HFFc6 (cell line): ENCODE results near the gene CRB2. TPM values are rescaled to one million over a fixed set of nuclear protein-coding genes. Genes with fewer than 3 reads are reported as not detected.

ENCODE experiments used
- DNase-seq: peaks from one replicate; pipeline ENCODE4 v3.0.0-alpha.2; 2018
- H3K27ac Mint-ChIP-seq: 2 replicates; pipeline ENCODE4 v1.8.0; 2020; ENCODE audit warnings: mild to moderate bottlenecking, mixed read lengths
- H3K27me3 Mint-ChIP-seq: 2 replicates; pipeline ENCODE4 v1.8.0; 2021; ENCODE audit warnings: mild to moderate bottlenecking, moderate library complexity, mixed read lengths; ENCODE audit not compliant: insufficient read depth
- H3K36me3 Mint-ChIP-seq: 2 replicates; pipeline ENCODE4 v1.8.0; 2021; ENCODE audit warnings: low read depth, mixed read lengths
- H3K4me1 Mint-ChIP-seq: 2 replicates; pipeline ENCODE4 v1.8.0; 2020; ENCODE audit warnings: low read depth, mixed read lengths
- H3K4me3 Mint-ChIP-seq: 2 replicates; pipeline ENCODE4 v1.8.0; 2020; ENCODE audit warnings: mild to moderate bottlenecking, moderate library complexity, mixed read lengths
- H3K9me3 Mint-ChIP-seq: 2 replicates; pipeline ENCODE4 v1.8.0; 2020; ENCODE audit warnings: mild to moderate bottlenecking, mixed read lengths
- long read RNA-seq: library from polyadenylated mRNA; unstranded; transcript quantifications from one replicate; pipeline ENCODE4 v2.0.0, GENCODE V29; 2019
- total RNA-seq, 6 experiments: library from RNA; stranded (reverse); fragmentation: NEBNext Ultra II Directional; extraction: Animal tissue kit (Norgen Biotek cat#: 25700); gene quantifications; 2 replicates in 1 of 6; 3 replicates in 5 of 6; pipeline ENCODE4 v1.2.3, GENCODE V29; 2021
- TF ChIP-seq, protein P1 (sequence below): fragments of 200-600 bp; sonication (generic); IDR thresholded peaks from 2 replicates; pipeline ENCODE4 v1.5.0; 2021; ENCODE audit warnings: antibody characterized with exemption, mild to moderate bottlenecking

The CRB2 gene
- not detected for total RNA-seq
- long read RNA-seq: 0 reads

DNA sequence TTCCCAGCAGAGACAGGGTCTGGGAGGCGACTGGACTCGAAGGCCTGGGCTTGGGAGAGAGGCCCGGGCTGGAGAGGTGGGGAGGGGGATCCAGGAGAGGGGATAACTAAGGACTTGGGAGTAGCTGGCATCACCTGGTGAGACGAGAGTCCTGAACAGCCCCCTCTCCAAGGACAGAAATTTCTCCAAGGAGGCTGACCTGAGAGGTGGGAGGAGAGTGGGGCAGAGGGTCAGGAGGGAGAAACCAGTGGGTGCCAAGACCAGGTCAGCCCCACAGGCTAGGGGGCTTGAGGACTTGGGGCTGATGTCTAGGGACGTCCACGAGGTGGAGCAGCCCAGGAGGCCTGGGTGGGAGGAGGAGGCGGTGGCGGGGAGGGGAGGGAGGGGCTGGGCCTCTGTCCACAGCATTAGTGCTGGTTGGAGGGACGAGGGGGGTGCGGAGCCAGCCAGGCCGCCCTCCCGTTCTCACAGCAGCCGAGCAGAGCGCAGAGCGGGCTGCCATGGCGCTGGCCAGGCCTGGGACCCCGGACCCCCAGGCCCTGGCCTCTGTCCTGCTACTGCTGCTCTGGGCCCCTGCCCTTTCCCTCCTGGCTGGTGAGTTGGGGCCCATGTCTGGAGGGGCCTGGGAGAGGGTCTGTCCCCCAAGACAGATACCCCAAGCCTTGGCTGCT is at the start of gene CRB2:
Gene CRB2, plus strand, starts transcription at position 437 of the 671 bp plus-strand sequence. Its CDS starts 64 bp downstream, at position 501.
- no peak within 1 kb of the TSS for H3K4me3 Mint-ChIP-seq
- TF ChIP-seq, protein P1, sequence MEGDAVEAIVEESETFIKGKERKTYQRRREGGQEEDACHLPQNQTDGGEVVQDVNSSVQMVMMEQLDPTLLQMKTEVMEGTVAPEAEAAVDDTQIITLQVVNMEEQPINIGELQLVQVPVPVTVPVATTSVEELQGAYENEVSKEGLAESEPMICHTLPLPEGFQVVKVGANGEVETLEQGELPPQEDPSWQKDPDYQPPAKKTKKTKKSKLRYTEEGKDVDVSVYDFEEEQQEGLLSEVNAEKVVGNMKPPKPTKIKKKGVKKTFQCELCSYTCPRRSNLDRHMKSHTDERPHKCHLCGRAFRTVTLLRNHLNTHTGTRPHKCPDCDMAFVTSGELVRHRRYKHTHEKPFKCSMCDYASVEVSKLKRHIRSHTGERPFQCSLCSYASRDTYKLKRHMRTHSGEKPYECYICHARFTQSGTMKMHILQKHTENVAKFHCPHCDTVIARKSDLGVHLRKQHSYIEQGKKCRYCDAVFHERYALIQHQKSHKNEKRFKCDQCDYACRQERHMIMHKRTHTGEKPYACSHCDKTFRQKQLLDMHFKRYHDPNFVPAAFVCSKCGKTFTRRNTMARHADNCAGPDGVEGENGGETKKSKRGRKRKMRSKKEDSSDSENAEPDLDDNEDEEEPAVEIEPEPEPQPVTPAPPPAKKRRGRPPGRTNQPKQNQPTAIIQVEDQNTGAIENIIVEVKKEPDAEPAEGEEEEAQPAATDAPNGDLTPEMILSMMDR: no peak
- no peak within 1 kb of the TSS for H3K27ac Mint-ChIP-seq
- H3K27me3 Mint-ChIP-seq: peaks cover 20% of the 10 kb centered on the region
- H3K36me3 Mint-ChIP-seq: no peaks in the 10 kb centered on the region
- no peaks in the 10 kb centered on the region for H3K9me3 Mint-ChIP-seq
- H3K4me1 Mint-ChIP-seq: no peaks in the 10 kb centered on the region
- no peak for DNase-seq

DNA sequence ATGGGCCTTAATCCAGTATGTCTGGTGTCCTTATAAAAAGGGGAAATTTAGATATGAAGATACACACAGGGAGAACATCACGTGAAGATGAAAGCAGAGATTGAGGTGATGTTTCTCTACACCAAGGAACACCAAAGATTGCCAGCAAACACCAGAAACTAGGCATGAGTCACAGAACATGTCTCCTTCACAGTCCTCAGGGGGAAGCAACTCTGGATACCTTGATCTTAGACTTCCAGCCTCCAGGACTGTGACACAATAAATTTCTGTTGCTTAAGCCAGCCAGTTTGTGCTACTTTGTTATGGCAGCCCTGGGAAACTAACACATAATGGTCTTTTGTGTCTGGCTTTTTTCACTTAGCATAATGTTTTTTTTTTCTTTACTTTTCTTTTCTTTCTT is 46.4 kb upstream of the CRB2 start:
- H3K4me3 Mint-ChIP-seq: no peak overlapping the region
- no peaks in the 10 kb centered on the region for H3K9me3 Mint-ChIP-seq
- TF ChIP-seq, protein P1: no peak
- H3K36me3 Mint-ChIP-seq: no peaks in the 10 kb centered on the region
- DNase-seq: no peak
- H3K27ac Mint-ChIP-seq: no peak overlapping the region
- H3K27me3 Mint-ChIP-seq: peaks cover 20% of the 10 kb centered on the region
- H3K4me1 Mint-ChIP-seq: no peaks in the 10 kb centered on the region

DNA sequence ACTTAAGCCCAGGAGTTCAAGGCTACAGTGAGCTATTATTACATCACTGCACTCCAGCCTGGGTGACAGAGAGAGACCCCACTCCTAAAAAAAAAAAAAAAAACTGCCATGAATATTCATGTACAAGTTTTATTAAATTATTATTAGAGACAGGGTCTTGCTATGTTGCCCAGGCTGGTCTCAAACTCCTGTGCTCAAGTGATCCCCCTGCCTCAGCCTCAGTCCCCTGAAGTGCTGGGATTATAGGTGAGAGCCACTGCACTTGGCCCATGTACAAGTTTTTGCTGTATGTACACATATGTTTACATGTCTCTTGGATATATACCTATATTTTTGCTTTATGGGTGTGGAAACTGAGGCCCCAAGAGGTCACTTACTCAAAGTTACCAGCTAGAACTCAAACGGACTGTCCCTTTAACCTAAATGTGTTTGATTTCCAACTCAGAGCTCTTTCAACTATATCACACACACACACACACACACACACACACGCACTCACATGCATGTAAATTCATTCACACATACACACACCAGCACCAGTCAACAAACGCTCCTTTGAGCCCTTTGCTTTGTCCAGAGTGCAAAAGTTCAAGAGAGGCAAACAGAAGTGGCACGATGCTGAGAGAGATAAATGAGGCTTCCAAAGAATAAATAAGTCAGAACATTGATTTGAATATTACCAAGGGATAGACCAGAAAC is 45.3 kb upstream of the CRB2 start:
- H3K36me3 Mint-ChIP-seq: no peaks in the 10 kb centered on the region
- TF ChIP-seq, protein P1: no peak
- peaks cover 15% of the 10 kb centered on the region for H3K27me3 Mint-ChIP-seq
- H3K9me3 Mint-ChIP-seq: no peaks in the 10 kb centered on the region
- no peak overlapping the region for H3K27ac Mint-ChIP-seq
- no peaks in the 10 kb centered on the region for H3K4me1 Mint-ChIP-seq
- no peak for DNase-seq
- H3K4me3 Mint-ChIP-seq: no peak overlapping the region

DNA sequence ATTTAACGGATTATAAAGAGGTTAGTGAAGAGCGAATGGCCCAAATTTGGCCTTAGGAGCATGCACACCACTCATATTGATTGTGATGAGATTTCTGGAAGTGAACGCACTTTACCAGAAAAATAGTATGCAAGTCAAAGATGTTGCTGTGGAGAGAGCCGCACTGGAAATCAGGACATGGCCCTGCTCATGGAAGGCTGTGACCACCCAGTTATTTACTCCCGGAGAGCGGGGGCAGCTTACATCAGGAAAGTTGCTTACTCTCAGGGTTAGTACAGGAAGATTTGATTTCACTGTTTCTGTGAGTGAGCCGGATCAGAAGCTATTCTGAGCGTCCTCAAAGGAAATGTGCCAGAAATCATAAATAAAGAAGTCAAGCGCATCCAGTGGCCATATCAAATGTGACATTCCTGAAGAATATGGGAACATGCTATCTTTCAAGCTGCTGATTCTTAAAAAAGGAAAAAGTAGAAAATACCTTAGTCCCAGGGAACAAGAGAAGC is 44.7 kb upstream of the CRB2 start:
- Mint-ChIP-seq H3K27me3 (peaks cover 15% of the 10 kb centered on the region), H3K4me1 (no peaks in the 10 kb centered on the region), H3K9me3 (no peaks in the 10 kb centered on the region), H3K4me3 (no peak overlapping the region), H3K27ac (no peak overlapping the region), H3K36me3 (no peaks in the 10 kb centered on the region)
- TF ChIP-seq, protein P1: no peak
- no peak for DNase-seq

DNA sequence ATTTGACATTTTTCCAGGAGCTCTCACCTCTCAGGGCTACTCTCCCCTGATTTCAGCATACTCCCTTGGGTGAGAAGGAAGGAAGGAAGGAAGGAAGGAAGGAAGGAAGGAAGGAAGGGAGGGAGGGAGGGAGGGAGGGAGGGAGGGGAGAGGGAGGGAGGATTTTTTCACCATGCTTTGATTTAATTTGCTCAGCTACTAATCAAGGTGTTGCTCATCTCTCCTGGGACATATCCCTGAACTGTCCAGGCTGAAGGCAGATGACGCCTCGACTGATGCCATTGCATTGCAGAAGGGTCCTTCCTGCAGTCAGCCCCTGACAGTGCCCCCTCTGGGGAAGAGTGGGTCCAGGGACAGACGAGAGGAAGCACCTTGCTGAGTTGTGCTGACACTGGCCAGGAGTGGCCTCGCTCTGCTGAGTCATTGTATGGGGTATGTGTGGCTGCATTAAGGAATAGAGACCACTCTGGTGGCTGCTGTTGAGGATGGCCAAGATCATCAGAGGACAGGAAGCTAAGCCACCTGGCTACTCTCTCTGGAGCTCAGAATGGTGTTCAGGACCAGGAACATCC is 43.6 kb upstream of the CRB2 start:
- Mint-ChIP-seq H3K36me3 (no peaks in the 10 kb centered on the region), H3K4me1 (no peaks in the 10 kb centered on the region), H3K27me3 (peaks cover 15% of the 10 kb centered on the region), H3K4me3 (no peak overlapping the region), H3K27ac (no peak overlapping the region), H3K9me3 (no peaks in the 10 kb centered on the region)
- TF ChIP-seq, protein P1: no peak
- no peak for DNase-seq
